Measurements from ENCODE around the gene PRR7.

PRR7 gene

GRCh38 chr5:177469750-177470525, 23.3 kb downstream of the PRR7 start:
- TF ChIP-seq, protein P1, sequence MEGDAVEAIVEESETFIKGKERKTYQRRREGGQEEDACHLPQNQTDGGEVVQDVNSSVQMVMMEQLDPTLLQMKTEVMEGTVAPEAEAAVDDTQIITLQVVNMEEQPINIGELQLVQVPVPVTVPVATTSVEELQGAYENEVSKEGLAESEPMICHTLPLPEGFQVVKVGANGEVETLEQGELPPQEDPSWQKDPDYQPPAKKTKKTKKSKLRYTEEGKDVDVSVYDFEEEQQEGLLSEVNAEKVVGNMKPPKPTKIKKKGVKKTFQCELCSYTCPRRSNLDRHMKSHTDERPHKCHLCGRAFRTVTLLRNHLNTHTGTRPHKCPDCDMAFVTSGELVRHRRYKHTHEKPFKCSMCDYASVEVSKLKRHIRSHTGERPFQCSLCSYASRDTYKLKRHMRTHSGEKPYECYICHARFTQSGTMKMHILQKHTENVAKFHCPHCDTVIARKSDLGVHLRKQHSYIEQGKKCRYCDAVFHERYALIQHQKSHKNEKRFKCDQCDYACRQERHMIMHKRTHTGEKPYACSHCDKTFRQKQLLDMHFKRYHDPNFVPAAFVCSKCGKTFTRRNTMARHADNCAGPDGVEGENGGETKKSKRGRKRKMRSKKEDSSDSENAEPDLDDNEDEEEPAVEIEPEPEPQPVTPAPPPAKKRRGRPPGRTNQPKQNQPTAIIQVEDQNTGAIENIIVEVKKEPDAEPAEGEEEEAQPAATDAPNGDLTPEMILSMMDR (IDR thresholded peaks at IDR 0.05; ENCODE audit: control insufficient read depth, insufficient read depth, low read depth, low read length, missing control alignments) = no peak
- H3K4me3 ChIP-seq (ENCODE audit: control insufficient read depth, low read depth, low read length) = no peak overlapping the region
- DNase-seq (ENCODE audit: low read depth) = no peak

DNA sequence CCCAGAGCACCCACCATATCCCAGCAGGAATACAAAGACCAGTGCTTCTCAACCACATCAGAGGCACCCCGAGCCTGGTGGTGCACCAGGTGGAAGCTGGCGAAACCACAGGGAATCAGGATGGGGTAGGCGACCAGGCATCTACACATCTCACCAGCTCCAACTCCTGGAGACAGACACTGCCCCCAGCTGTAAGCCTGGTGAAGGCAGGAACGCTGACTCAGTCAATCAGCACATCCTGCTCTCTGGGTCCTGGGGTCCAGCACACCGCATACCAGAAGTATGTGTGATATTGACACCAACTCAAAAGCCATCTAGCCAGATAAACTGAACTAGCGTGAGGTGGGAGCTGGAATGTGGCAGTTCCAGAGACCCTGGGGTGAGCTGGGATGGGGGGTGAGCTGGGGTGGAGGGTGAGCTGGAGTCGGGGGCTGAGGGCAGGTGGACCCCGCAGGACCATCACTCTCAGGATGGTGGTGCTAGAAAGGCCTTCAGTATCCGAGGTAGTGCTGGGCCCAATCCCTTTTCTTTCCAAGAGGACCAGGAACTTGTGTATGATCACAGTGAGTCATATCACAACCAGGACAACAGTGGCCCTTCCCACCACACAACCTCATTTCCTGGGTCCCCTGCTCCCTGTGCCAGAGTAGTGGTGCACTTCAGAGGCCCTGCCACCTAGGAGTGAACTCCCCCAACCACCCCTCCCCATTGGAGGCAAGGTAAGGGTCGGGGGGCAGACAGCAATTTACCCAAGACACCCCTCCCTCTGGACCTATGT, 24.3 kb downstream of the PRR7 start:
- TF ChIP-seq, protein P1 (IDR thresholded peaks at IDR 0.05; ENCODE audit: control insufficient read depth, insufficient read depth, low read depth, low read length, missing control alignments) = no peak
- no peak for DNase-seq (ENCODE audit: low read depth)
- H3K4me3 ChIP-seq (ENCODE audit: control insufficient read depth, low read depth, low read length) = peak overlapping the region; percentile 5

DNA sequence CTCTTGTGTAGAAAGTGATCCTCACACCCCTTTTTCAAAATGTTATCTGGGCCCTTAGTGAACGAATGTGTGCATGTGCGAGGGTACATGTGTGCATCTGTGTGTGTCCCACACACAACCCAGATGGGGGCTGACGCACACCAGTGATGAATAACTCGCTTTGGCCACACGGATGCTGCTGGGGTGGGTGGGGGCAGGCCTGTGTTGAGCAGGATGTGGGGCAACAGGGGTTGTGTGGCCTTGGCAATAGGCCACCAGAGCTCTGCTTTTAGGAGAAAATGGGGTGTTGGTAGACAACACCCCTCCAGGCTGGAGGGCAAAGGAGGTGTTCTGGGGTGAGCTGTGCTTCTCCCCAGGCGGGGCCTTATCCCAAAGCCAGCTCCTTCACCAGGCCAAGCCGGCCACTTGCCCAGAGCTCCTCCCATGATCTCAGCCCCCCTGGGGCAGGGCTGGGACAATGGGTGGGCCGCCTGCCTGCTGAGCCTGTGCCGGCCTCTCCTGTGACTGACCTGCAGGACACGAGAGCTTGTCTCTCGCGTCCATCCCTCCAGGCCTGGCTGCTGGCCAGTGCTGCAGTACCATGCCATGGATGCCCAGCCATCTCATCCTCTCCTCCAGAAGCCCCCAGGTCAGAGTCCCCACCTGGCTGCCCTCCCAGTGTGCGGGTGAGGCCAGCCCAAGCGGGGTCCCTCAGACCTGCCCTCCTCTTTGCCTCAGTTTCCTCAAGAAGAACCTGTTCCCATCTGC, 25.2 kb downstream of the PRR7 start:
- TF ChIP-seq, protein P1 (IDR thresholded peaks at IDR 0.05; ENCODE audit: control insufficient read depth, insufficient read depth, low read depth, low read length, missing control alignments) = no peak
- peak overlapping the region; percentile 92 for H3K4me3 ChIP-seq (ENCODE audit: control insufficient read depth, low read depth, low read length)
- no peak for DNase-seq (ENCODE audit: low read depth)

GRCh38 chr5:177472460-177473442, 26.1 kb downstream of the PRR7 start:
- DNase-seq (ENCODE audit: low read depth) = no peak
- TF ChIP-seq, protein P1 (IDR thresholded peaks at IDR 0.05; ENCODE audit: control insufficient read depth, insufficient read depth, low read depth, low read length, missing control alignments) = no peak
- H3K4me3 ChIP-seq (ENCODE audit: control insufficient read depth, low read depth, low read length) = peak overlapping the region; percentile 92

DNA sequence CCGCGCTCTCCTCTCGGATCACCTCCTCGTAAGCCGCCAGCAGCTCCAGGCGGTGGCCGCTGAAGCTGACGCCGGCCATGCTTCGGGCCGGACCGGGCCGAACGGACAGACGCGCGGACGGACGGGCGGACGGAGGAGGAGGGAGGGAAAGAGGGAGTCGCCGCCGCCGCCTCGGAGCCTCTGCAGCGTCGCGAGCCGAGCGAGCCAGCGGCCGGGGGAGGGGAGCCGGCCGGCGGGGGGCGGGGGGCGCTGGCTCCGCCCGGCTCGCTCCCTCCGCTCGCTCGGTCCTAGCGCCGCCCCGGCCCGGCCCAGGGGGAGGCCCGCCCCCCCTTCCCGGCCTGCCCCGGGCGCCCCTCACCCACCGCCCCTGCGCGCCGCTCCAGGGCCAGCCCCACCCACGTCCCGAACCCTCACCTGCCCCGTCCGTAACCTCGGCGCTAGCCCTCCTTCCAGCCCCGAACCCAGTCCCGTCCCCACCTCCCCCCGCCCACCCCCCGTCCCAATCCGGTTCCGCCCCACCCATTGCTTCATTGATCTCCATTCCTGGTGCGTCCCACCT, 26.9 kb downstream of the PRR7 start, which contains the start of gene DBN1:
TSS of gene DBN1 (minus strand) at position 192 of the 559 bp plus-strand sequence. CDS start at position 79, 113 bp downstream.
- peak within 1 kb of the TSS; percentile 92 for H3K4me3 ChIP-seq (ENCODE audit: control insufficient read depth, low read depth, low read length)
- TF ChIP-seq, protein P1 (IDR thresholded peaks at IDR 0.05; ENCODE audit: control insufficient read depth, insufficient read depth, low read depth, low read length, missing control alignments) = no peak
- DNase-seq (ENCODE audit: low read depth) = no peak
